GM19455 (cell line): Measurements from ENCODE around the gene TBX1.
"Not testable (repeated sequence)": the region's sequence is repeated elsewhere in the genome, so short reads cannot be mapped to it uniquely, and the experiment has no call there.

Experiments used
- ATAC-seq: cut with Tn5 transposase; IDR thresholded peaks from one replicate; pipeline ENCODE4 v1.9.1; 2021; ENCODE audit not compliant: unreplicated experiment

The TBX1 gene

GRCh38 chr22:19763458-19764298 lies 3.1 kb downstream of the TBX1 start:
- no peak for ATAC-seq

- ATAC-seq = no peak
These were observed 3.7 kb downstream of the TBX1 start for GRCh38 chr22:19764299-19764593.

GRCh38 chr22:19764636-19765476 lies 4.3 kb downstream of the TBX1 start:
- no peak for ATAC-seq

- ATAC-seq = no peak
These were observed 5.1 kb downstream of the TBX1 start for GRCh38 chr22:19765477-19766239.

GRCh38 chr22:19766240-19766510 lies 5.6 kb downstream of the TBX1 start:
- no peak for ATAC-seq

- ATAC-seq = no peak
These were observed 6.2 kb downstream of the TBX1 start for GRCh38 chr22:19766511-19767426.

GRCh38 chr22:19767427-19768341 lies 7.1 kb downstream of the TBX1 start:
- ATAC-seq = no peak

GRCh38 chr22:19769393-19769715 lies 8.8 kb downstream of the TBX1 start:
- ATAC-seq = no peak

- no peak for ATAC-seq
These were observed 10.0 kb downstream of the TBX1 start for GRCh38 chr22:19770349-19771220.

GRCh38 chr22:19772422-19772672 lies 11.8 kb downstream of the TBX1 start:
- ATAC-seq = no peak

GRCh38 chr22:19772673-19773469 lies 12.3 kb downstream of the TBX1 start:
- no peak for ATAC-seq

- ATAC-seq = no peak
These were observed 13.0 kb downstream of the TBX1 start for GRCh38 chr22:19773470-19774040.

GRCh38 chr22:19774628-19775027 lies 14.1 kb downstream of the TBX1 start:
- ATAC-seq = no peak

GRCh38 chr22:19775496-19776325 lies 15.1 kb downstream of the TBX1 start:
- ATAC-seq = no peak

- no peak for ATAC-seq
These were observed 16.0 kb downstream of the TBX1 start for GRCh38 chr22:19776433-19777031.

- not testable (repeated sequence) for ATAC-seq
These were observed 16.6 kb downstream of the TBX1 start for GRCh38 chr22:19777192-19777591.

GRCh38 chr22:19779011-19779421 lies 18.4 kb downstream of the TBX1 start:
- ATAC-seq = no peak
